Measurements from ENCODE around the gene ATP2C1.
"Not testable (repeated sequence)": the region's sequence is repeated elsewhere in the genome, so short reads cannot be mapped to it uniquely, and the experiment has no call there.

Gene ATP2C1

GRCh38 chr3:130851277-130851676 is 42.6 kb upstream of the ATP2C1 start:
- no peak for DNase-seq (ENCODE audit: low spot score)
- in situ Hi-C loops (cut with MboI; ENCODE audit: low sequenced_read_pairs, unreplicated experiment), result no loop called here
- TF ChIP-seq, protein P1, sequence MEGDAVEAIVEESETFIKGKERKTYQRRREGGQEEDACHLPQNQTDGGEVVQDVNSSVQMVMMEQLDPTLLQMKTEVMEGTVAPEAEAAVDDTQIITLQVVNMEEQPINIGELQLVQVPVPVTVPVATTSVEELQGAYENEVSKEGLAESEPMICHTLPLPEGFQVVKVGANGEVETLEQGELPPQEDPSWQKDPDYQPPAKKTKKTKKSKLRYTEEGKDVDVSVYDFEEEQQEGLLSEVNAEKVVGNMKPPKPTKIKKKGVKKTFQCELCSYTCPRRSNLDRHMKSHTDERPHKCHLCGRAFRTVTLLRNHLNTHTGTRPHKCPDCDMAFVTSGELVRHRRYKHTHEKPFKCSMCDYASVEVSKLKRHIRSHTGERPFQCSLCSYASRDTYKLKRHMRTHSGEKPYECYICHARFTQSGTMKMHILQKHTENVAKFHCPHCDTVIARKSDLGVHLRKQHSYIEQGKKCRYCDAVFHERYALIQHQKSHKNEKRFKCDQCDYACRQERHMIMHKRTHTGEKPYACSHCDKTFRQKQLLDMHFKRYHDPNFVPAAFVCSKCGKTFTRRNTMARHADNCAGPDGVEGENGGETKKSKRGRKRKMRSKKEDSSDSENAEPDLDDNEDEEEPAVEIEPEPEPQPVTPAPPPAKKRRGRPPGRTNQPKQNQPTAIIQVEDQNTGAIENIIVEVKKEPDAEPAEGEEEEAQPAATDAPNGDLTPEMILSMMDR (IDR thresholded peaks at IDR 0.05; ENCODE audit: borderline replicate concordance, control extremely low read depth, extremely low read depth, insufficient read depth, missing control alignments), result no peak

DNA sequence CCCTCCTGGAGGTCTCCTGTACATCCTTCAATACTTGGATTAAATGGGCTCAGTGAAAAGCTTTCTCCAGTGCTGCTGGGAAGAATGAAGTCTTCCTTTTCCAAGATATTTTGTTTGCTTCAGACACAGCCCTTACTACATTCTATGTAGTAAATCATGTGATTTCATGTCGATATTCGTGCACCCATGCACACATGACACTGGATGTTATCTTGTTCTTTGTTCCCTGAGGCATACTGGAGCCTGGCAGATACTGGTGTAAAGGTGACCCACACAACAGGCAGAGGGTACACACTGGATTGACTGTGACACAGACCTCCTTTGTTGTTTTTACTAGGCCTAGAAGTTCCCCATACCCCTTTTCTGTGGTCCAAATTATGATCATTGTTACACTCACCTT is 40.3 kb upstream of the ATP2C1 start:
- DNase-seq (ENCODE audit: low spot score), result no peak
- in situ Hi-C loops (cut with MboI; ENCODE audit: low sequenced_read_pairs, unreplicated experiment), result no loop called here
- TF ChIP-seq, protein P1 (IDR thresholded peaks at IDR 0.05; ENCODE audit: borderline replicate concordance, control extremely low read depth, extremely low read depth, insufficient read depth, missing control alignments), result no peak

DNA sequence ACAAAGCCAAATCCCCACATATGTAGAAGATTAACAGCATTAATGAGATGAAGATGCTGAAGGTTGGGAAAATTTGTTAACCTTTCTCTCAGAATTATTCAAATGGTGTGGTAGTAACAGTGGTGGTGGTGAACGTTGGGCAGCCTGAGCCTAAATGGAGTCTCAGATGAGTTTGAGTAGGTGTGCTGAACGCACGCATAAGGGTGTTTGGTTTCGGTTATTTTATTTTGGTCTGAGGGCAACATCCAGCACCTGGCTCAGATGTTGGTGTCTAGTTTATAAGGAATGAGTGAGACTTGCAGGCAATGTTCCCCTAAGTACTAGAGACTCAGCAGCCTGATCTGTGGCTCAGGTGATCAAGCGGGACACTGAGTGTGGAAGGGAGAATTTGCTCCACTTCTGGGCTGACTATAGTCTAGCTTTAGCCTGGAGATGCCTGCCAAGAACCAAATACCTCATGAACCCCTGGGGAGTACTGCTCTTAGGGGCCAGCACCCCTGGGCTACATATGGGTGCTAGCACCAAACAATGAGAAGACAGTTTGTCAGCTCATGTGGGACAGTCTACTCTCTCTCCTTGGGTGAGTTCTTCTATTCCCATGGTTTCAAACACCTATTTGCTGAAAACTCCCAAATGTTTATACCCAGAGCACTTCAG is 39.5 kb upstream of the ATP2C1 start:
- DNase-seq (ENCODE audit: low spot score), result no peak
- TF ChIP-seq, protein P1 (IDR thresholded peaks at IDR 0.05; ENCODE audit: borderline replicate concordance, control extremely low read depth, extremely low read depth, insufficient read depth, missing control alignments), result no peak
- in situ Hi-C loops (cut with MboI; ENCODE audit: low sequenced_read_pairs, unreplicated experiment), result no loop called here

- in situ Hi-C loops (cut with MboI; ENCODE audit: low sequenced_read_pairs, unreplicated experiment), result no loop called here
- DNase-seq (ENCODE audit: low spot score), result no peak
- TF ChIP-seq, protein P1 (IDR thresholded peaks at IDR 0.05; ENCODE audit: borderline replicate concordance, control extremely low read depth, extremely low read depth, insufficient read depth, missing control alignments), result no peak
Observed at GRCh38 chr3:130857336-130858026, 36.4 kb upstream of the ATP2C1 start.

DNA sequence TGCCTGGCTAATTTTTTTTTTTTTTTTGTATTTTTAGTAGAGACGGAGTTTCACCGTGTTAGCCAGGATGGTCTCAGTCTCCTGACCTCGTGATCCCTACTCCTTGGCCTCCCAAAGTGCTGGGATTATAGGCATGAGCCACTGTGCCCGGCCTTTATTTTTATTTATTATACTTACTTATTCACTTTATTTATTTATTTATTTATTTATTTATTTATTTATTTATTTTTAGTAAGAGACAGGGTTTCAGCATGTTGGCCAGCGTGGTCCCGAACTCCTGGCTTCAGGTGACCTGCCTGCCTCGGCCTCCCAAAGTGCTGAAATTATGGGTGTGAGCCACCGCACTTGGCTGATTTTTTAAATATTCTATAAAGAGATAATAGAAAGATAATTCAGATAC is 31.8 kb upstream of the ATP2C1 start:
- in situ Hi-C loops (cut with MboI; ENCODE audit: low sequenced_read_pairs, unreplicated experiment); DNase-seq (ENCODE audit: low spot score): not testable (repeated sequence)

DNA sequence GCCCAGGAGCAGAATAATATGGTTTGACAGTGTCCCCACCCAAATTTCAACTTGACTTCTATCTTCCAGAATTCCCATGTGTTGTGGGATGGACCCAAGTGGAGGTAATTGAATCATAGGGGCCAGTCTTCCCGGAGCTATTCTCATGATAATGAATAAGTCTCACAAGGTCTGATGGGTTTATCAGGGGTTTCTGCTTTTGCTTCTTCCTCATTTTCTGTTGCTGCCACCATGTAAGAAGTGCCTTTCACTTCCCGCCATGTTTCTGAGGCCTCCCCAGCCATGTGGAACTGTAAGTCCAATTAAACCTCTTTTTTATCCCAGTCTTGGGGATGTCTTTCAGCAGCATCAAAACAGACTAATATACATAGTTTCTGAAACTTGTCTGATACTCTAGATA is 28.4 kb upstream of the ATP2C1 start:
- in situ Hi-C loops (cut with MboI; ENCODE audit: low sequenced_read_pairs, unreplicated experiment), result no loop called here

GRCh38 chr3:130866327-130866726 is 27.6 kb upstream of the ATP2C1 start:
- TF ChIP-seq, protein P1 (IDR thresholded peaks at IDR 0.05; ENCODE audit: borderline replicate concordance, control extremely low read depth, extremely low read depth, insufficient read depth, missing control alignments), result no peak
- DNase-seq (ENCODE audit: low spot score), result no peak
- in situ Hi-C loops (cut with MboI; ENCODE audit: low sequenced_read_pairs, unreplicated experiment), result no loop called here

More for the DNA sequence above, 28.4 kb upstream of the ATP2C1 start:
- DNase-seq (ENCODE audit: low spot score), result no peak
- TF ChIP-seq, protein P1 (IDR thresholded peaks at IDR 0.05; ENCODE audit: borderline replicate concordance, control extremely low read depth, extremely low read depth, insufficient read depth, missing control alignments), result no peak
